ENCODE data around the gene CAMTA2.
"Not testable (repeated sequence)": the region's sequence is repeated elsewhere in the genome, so short reads cannot be mapped to it uniquely, and the experiment has no call there.

GRCh38 chr17:4926577-4927335 is 60.7 kb downstream of the CAMTA2 start:
- TF ChIP-seq, protein P1, sequence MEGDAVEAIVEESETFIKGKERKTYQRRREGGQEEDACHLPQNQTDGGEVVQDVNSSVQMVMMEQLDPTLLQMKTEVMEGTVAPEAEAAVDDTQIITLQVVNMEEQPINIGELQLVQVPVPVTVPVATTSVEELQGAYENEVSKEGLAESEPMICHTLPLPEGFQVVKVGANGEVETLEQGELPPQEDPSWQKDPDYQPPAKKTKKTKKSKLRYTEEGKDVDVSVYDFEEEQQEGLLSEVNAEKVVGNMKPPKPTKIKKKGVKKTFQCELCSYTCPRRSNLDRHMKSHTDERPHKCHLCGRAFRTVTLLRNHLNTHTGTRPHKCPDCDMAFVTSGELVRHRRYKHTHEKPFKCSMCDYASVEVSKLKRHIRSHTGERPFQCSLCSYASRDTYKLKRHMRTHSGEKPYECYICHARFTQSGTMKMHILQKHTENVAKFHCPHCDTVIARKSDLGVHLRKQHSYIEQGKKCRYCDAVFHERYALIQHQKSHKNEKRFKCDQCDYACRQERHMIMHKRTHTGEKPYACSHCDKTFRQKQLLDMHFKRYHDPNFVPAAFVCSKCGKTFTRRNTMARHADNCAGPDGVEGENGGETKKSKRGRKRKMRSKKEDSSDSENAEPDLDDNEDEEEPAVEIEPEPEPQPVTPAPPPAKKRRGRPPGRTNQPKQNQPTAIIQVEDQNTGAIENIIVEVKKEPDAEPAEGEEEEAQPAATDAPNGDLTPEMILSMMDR (IDR thresholded peaks at IDR 0.05): not testable (repeated sequence)
- not testable (repeated sequence) for TF ChIP-seq POLR2A (IDR thresholded peaks at IDR 0.05)

Measured in Peyer's patch (tissue), 4 donors.